Natural killer cell (primary cell): ENCODE results near the gene RARG. TPM values are rescaled to one million over a fixed set of nuclear protein-coding genes. Genes with fewer than 3 reads are reported as not detected.

ENCODE experiments used
- ATAC-seq, 3 donors: fragments of 150-1000 bp in 2 of 3; fragments of 200-7000 bp in 1 of 3; cut with Tn5 transposase; 1 replicate in 1 of 3; 2 replicates in 2 of 3; pipeline ENCODE4 v1.10.0; 2021; ENCODE audit warnings: mild to moderate bottlenecking in 2 of 3, moderate library complexity in 2 of 3
- DNase-seq, 2 donors: peaks; one replicate each; pipeline versions ENCODE4 v3.0.0 to v3.0.0-alpha.2; 2013 to 2021; ENCODE audit warnings: mixed read lengths in 1 of 2
- H3K27ac ChIP-seq: one replicate; pipeline ENCODE4 v1.5.1; 2013; ENCODE audit warnings: mild to moderate bottlenecking, low read length
- H3K27me3 ChIP-seq: one replicate; pipeline ENCODE4 v1.6.1; 2013; ENCODE audit warnings: low read length; ENCODE audit not compliant: control insufficient read depth, insufficient read depth
- H3K36me3 ChIP-seq: one replicate; pipeline ENCODE4 v1.6.1; 2013; ENCODE audit warnings: low read length; ENCODE audit not compliant: control insufficient read depth, insufficient read depth
- H3K4me1 ChIP-seq: one replicate; pipeline ENCODE4 v1.6.1; 2013; ENCODE audit warnings: low read length; ENCODE audit not compliant: control insufficient read depth, insufficient read depth
- H3K4me3 ChIP-seq: one replicate; pipeline ENCODE4 v1.5.1; 2013; ENCODE audit warnings: low read length
- H3K9me3 ChIP-seq: one replicate; pipeline ENCODE4 v1.6.1; 2013; ENCODE audit warnings: low read length; ENCODE audit not compliant: control insufficient read depth, insufficient read depth
- H3K27ac Mint-ChIP-seq, 2 donors: one replicate each; pipeline ENCODE4 v1.8.0; 2022; ENCODE audit warnings: mild to moderate bottlenecking in 2 of 2, mixed read lengths in 2 of 2, moderate library complexity in 1 of 2
- H3K27me3 Mint-ChIP-seq, 2 donors: one replicate each; pipeline ENCODE4 v1.8.0; 2022; ENCODE audit warnings: low read depth in 2 of 2, mixed read lengths in 2 of 2
- H3K36me3 Mint-ChIP-seq: one replicate; pipeline ENCODE4 v1.8.0; 2022; ENCODE audit warnings: mixed read lengths
- H3K4me1 Mint-ChIP-seq, 2 donors: one replicate each; pipeline ENCODE4 v1.8.0; 2022; ENCODE audit warnings: mixed read lengths in 2 of 2
- H3K4me3 Mint-ChIP-seq: one replicate; pipeline ENCODE4 v1.8.0; 2022; ENCODE audit warnings: mild to moderate bottlenecking, moderate library complexity, mixed read lengths
- H3K9me3 Mint-ChIP-seq, 2 donors: one replicate each; pipeline ENCODE4 v1.8.0; 2022; ENCODE audit warnings: mixed read lengths in 2 of 2
- CTCF ChIP-seq: fragments of 200-600 bp; IDR thresholded peaks from one replicate; pipeline ENCODE4 v1.8.0; 2022; ENCODE audit warnings: antibody characterized with exemption
- WGBS: methylation state at CpG from one replicate; pipeline ENCODE4 v1.1.7; 2013; ENCODE audit warnings: missing lambda C conversion rate; ENCODE audit not compliant: insufficient coverage; 5-methylcytosine and 5-hydroxymethylcytosine counted together
- intact Hi-C: fragments of 100-400 bp; cut with micrococcal nuclease; formaldehyde crosslinking; loops from one replicate; pipeline ENCODE4 v1.14.2; 2022
- total RNA-seq, 4 donors: library from RNA; stranded (reverse); fragments of 120-200 nt in 1 of 4; gene quantifications; one replicate each; pipeline versions ENCODE4 v1.2.3 to v1.2.4, GENCODE V29; 2013 to 2022

Gene RARG
- total RNA-seq, 3 donors from 2014 or later (not counting 1 experiment from before 2014, with no cell fraction given), result 24.0 to 30.6 (median 27.5) TPM

- ATAC-seq, result peak; percentile 52 to 81 (median 74)
- TF ChIP-seq CTCF, result no peak
- intact Hi-C loops, result loop anchor here (1.0 kb wide), 1 partner anchor 31 kb away; no protein-coding TSS in a partner anchor
These were observed 41.8 kb downstream of the RARG start for GRCh38 chr12:53190108-53190729.

GRCh38 chr12:53187145-53187899 lies 44.7 kb downstream of the RARG start:
- 95% methylated on average over 15 of the region's 15 CpGs for WGBS
- no peak overlapping the region for H3K4me3 ChIP-seq
- no peaks in the 10 kb centered on the region for H3K27me3 ChIP-seq
- H3K27ac ChIP-seq, result no peak overlapping the region
- no peak for ATAC-seq
- intact Hi-C loops, result no loop called here
- H3K27me3 Mint-ChIP-seq, result no peaks in the 10 kb centered on the region
- no peak overlapping the region for H3K4me3 Mint-ChIP-seq
- no peak overlapping the region for H3K27ac Mint-ChIP-seq
- TF ChIP-seq CTCF, result no peak
- H3K9me3 ChIP-seq, result no peaks in the 10 kb centered on the region
- no peak for DNase-seq
- H3K36me3 Mint-ChIP-seq, result no peaks in the 10 kb centered on the region
- peaks cover 75% of the 10 kb centered on the region for H3K36me3 ChIP-seq
- H3K9me3 Mint-ChIP-seq, result no peaks in the 10 kb centered on the region
- H3K4me1 ChIP-seq, result peaks cover under 1% of the 10 kb centered on the region
- peaks cover 8 to 31% of the 10 kb centered on the region in 2 donors for H3K4me1 Mint-ChIP-seq

More at GRCh38 chr12:53190108-53190729, 41.8 kb downstream of the RARG start:
- Histone ChIP-seq H3K36me3 (peaks cover 84% of the 10 kb centered on the region), H3K9me3 (no peaks in the 10 kb centered on the region), H3K27ac (no peak overlapping the region), H3K4me3 (no peak overlapping the region), H3K27me3 (no peaks in the 10 kb centered on the region), H3K4me1 (no peaks in the 10 kb centered on the region)
- Mint-ChIP-seq H3K9me3 (no peaks in the 10 kb centered on the region), H3K27ac (no peak overlapping the region), H3K27me3 (no peaks in the 10 kb centered on the region), H3K4me1 (peaks cover 0 to 21% of the 10 kb centered on the region in 2 donors), H3K36me3 (no peaks in the 10 kb centered on the region), H3K4me3 (no peak overlapping the region)
- peak in 1 of 2 donors; percentile 73 for DNase-seq
- 79% methylated on average over 14 of the region's 14 CpGs for WGBS

GRCh38 chr12:53186745-53187144 lies 45.3 kb downstream of the RARG start:
- H3K27me3 ChIP-seq, result no peaks in the 10 kb centered on the region
- H3K9me3 ChIP-seq, result no peaks in the 10 kb centered on the region
- DNase-seq, result no peak
- no peak overlapping the region for H3K4me3 ChIP-seq
- no peak for TF ChIP-seq CTCF
- Mint-ChIP-seq H3K4me3 (no peak overlapping the region), H3K9me3 (no peaks in the 10 kb centered on the region), H3K36me3 (no peaks in the 10 kb centered on the region), H3K27me3 (no peaks in the 10 kb centered on the region), H3K4me1 (peaks cover 14 to 36% of the 10 kb centered on the region in 2 donors), H3K27ac (no peak overlapping the region)
- ATAC-seq, result no peak
- peaks cover 6% of the 10 kb centered on the region for H3K4me1 ChIP-seq
- intact Hi-C loops, result no loop called here
- H3K36me3 ChIP-seq, result peaks cover 74% of the 10 kb centered on the region
- 98% methylated on average over 4 of the region's 4 CpGs for WGBS
- no peak overlapping the region for H3K27ac ChIP-seq
